NCI-H526 (cell line): Measurements from ENCODE around the gene KIAA0753.

Experiments
- DNase-seq, 2 experiments: peaks; one replicate each; lab custom pipeline; 2025; lab: John Stamatoyannopoulos, UW

The KIAA0753 gene

DNA sequence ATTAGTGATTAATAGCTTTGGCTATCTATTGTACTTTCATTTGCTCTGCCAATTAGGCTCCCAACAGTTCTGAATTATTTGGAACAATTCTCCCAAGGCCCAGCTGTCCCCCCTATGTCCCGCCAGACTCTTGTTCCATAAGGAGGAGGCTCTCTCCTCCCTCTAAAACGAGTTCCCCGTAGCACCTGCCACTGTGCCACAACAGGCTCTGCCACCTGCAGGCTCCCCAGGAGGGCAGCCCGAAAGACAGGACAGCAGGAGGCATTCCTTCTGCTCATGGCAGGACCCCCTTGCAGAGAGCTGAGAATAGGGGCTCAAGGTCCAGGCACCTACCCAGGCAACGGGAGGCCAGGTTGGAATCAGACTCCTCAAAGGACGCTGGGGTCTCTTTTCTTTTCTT lies 93.2 kb downstream of the KIAA0753 start:
- DNase-seq, result no peak

DNA sequence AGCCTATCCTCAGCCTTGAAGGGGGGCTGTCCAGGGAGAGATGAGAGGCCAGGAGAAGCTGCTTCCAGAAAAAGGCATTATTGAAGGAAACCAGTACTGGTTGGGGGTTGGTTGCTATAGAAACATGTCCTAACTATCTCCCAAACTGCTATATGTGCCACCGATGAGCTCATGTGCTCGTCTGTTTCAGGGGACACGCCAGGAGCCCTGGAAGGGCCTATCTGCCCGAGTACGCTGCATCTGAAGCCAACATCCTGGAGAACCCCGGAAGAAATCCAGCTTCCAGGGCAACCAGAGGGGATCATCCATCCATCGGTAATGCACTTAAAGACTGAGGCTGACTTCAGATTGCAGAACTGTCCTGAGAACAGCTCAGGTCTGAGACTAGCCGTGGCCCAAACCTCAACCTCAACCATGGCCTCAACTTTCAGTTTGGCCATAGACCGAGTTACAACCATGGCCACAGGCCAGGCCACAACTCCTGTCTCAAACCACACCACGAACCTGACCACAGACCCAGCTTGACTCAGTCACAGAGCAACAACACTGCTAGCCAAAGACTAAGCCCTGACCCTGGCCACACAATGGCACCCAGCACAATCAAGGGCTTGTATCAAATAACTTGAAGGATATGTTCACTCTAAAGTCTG lies 94.3 kb downstream of the KIAA0753 start:
- DNase-seq, result no peak

DNA sequence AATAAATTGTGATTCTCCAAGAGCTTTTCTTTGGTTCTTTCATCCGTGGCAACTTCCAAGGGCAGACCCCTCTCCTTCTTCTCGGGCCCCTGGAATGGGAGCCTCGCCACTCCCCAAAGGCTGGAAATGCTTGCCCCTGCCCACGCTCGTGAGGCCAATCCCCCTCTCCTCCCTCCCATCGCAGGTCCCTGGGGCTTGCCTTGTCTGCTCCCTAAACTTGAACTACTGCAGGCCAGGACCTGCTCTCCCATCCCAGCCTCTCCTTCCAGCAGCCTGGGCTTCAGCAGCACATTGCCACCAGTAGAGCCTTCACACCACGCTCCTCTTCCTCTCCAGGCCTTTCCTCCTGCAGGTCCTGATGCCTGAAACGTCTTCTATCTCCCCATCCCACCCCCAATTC lies 95.2 kb downstream of the KIAA0753 start:
- DNase-seq, result no peak

DNA sequence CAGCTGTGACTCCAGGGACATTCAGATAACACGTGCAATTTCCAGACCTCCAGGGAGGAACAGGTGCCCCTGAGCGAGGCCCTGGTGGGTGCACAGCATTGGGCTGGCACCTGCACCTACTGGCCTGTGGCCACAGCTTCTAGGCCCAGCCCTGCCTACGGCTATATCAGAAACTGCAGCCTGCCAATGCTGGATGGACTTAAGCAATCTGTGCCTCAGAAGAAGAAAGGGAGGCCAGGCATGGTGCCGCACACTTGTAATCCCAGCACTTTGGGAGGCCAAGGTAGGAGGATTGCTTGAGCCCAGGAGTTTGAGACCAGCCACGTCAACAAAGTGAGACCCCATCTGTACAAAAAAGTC lies 96.5 kb downstream of the KIAA0753 start:
- no peak for DNase-seq

DNA sequence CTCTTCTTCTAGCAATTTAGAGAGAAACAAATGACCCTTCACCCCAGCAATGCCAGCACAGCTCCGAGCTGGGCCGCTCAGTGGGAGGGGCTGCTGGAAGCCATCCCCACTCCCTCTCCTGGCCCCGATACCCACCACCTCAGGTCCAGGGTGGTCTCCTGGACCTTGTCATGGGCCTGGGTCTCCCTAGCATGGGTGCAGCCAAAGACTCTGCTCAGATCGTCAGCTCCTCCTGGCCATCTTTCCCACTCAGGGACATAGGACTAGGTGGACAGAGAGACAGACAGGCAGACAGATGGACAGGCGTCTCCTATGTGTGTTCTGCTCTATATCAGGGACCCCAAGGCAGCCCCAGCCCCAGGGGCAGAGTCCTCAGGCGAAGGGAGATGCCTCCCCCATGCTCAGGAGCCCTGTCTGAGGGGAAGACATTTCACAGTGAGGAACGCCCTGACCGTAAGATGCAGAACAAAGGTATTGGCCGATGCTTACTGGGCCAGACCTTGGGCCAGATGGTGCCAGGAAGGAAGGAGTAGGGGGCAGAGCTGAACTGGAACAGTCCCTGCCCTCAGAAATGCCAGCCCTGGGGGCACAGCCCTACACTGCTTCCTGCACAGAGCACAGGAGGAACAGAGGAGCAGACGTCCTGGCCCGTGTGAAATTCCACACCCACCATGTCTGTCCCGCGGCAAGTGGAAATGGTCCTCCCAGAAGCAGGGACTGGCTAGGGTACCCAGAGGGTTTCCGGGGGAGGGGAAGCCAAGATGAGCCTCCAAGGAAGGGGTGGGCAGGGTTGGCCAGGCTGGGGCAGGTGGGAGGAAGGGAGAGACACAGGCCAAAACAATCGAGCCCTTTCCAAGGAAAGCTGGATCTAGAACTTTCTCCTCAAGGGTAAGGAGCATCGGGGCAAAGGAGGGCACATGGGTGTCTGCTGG lies 97.2 kb downstream of the KIAA0753 start:
- no peak for DNase-seq

DNA sequence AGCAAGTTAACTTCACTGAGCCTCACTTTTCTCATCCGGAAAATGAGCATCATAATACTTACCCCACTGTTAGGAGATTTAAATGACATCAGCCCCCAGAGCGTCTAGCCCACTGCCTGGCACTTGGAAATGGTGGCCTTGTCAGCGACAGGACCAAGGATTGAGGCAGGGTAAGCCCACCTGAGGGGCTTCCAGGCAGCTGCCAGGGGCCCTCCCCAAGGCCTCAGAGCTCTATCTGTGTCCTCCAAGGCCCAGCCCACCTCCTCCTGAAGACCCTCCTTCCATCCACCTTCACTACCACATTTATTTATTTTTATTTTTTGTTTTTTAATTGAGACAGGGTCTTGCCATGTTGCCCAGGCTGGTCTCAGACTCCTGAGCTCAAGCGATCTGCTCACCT lies 97.9 kb downstream of the KIAA0753 start:
- DNase-seq, result no peak

DNA sequence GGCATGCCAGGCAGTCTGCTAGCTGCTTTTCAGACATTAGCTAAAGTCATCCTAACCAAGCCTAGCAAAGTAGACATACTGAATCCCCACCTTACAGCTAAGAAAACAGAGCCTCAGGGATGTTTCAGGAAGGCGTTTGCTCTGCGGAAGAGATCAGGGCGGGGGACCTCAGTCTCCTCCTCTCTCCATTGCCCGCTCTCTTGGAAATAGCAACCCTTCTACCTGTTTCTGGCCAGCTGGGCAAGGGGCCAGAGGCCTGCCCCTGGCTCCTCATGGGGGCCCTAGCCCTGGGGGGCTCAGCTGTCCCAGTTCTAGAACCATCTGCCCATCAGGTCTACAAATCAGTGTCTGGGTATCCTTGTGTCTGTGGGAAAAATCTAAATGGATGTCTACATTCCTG lies 98.6 kb downstream of the KIAA0753 start:
- DNase-seq, result no peak

DNA sequence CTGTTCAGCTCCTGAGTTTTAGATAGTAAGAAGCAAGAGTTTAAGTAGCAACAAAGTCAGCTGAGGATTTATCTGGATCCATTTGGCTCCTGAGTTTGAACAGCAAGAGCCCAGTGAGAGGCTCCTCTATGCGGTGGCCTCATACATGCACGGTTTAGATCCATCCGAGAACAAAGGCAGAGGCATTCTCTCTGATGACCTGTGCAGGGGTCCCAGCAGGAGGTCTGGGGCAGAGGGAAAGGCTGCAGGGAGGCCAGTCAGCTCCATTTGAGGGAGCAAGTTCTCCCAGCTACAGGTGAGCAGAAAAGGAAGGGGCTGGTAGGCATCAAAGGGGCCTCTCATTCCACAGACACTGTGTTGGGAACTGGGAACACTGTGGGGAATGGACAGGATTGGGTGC lies 100.6 kb downstream of the KIAA0753 start:
- no peak for DNase-seq

DNA sequence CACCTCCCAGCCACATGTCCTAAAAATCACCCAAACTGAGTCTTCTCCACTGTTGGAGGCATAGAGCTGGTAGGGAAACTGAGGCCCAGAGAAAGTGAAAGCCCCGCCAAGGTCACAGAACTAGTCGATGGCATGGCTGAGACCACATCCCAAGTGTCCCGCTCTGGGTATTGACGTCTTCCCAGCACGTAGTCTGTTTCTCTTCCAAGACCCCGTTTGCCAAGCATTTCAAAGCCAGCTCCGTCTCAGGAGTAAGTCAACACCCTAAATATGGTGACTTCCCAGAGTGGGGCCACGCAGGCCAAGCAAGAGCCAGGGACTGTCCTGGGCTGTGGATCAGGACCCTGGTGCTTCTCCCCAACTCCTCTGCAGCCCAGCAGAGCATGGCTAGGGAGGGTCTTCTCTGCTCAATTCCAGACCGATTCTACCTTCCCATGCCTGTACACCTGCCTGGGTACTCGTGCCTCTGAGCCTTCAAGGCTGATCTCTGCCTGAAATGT lies 103.9 kb downstream of the KIAA0753 start:
- no peak for DNase-seq

DNA sequence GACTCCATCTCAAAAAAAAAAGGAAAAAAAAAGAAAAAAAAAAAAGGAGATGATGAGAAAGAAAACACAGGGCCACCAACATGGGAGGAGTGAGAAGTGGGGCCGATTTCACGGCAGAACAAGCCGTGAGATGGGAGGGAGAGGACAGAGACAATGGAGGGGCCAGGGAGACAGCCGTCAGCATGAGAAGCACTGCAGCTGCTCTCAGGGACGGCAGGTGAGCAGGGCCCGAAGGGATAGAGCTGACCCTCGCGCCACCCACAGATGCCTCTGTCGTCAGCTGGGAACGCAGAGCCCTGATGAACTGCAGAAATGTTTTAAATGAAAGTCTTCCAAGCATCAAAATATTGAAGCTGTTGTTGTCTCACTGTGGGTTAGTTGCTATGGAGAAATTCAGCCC lies 104.5 kb downstream of the KIAA0753 start:
- DNase-seq, result no peak

DNA sequence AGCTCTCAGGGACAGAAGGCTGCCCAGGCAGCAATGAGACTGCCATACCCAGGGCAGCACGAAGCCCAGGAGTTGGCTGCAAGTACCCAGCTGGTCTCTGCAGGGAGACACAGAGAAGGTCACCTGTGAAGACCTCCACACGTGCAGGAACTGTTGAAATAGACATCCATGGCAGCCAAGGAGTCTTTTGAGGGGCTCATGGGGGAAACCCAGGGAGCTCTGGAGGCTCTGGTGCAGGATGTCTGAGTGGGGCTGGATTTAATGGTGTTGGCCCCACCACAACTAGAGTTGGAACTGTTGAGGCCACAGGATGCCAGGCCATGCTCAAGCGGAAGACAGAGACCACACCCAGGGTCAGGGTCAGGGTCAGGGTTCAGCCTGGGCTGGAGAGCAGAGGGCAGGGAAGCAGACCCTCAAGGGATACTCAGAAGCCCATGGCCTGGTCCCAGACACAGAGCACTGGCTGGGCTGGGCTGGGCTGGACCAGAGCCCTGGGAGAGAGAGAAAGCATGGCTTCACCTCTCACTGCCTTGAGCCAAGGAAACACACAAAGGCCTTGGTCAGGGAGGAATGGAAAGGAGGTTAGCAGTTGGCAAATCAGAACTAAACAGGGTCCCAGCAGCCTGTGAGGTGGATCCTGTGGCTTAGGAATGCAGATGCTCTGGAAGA lies 105.5 kb downstream of the KIAA0753 start:
- DNase-seq, result no peak

DNA sequence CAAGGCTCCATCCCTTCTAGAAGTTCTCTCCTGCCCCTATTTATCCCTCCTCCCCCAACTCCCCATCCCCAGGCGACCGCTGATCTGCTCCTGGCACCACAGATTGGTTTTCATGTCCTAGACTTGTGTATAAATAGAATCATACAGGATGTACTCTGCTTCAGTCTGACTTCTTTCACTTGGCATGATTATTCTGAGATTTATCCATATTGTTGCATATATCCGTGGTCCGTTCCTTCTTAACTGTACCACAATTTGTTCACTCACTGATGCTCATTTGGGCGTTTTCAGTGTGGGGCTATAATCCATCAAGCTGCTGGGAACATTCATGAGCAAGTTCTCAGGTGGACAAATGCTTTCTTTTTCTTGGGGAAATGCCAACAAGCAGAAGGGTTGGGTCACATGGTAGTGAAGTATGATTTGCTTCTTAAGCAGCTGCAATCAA lies 108.0 kb downstream of the KIAA0753 start:
- DNase-seq, result no peak

DNA sequence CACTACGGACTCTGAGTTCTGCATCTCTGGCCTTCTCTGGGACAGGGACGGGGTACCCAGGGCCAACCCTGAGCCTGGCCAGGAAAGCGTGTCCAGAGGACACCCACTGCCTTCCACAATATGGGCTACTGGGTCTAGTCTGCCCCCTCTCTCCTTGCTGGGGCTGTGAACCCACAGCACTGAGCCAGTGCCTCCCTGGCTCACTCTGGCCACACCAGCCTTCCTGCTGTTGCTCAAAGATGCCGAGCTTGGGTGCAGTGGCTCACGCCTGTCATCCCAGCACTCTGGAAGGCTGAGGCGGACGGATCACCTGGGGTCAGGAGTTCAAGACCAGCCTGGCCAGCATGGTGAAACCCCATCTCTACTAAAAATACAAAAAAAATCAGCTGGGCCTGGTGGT lies 108.9 kb downstream of the KIAA0753 start:
- DNase-seq, result no peak

DNA sequence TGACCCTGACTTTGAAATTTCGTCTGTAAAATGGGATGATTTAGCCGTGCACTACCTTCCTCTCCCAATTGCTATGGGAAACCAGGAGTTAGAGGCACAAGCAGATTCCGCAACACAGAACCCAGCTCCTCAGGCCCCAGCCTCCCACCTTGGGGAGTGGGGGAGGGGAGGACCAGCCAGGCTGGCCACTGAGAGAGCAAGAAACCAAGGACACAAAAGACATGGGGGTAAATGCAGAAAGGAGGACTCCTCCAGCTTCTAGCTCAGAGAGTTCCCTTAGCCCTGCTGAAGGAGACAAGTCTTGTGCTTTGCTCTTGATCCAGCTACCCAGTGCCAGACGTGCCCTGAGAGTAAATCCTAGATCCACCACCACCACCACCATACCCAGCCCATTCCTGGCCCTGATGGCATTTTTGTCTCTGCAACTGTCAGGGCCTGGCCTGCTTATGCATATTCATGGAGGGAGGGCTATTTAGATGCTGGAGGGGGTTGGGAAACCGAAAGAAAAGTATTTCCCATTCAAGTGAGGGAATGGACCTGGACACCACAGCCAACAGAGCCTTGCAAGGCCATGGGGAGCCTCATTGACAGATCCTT lies 110.1 kb downstream of the KIAA0753 start:
- DNase-seq, result no peak

DNA sequence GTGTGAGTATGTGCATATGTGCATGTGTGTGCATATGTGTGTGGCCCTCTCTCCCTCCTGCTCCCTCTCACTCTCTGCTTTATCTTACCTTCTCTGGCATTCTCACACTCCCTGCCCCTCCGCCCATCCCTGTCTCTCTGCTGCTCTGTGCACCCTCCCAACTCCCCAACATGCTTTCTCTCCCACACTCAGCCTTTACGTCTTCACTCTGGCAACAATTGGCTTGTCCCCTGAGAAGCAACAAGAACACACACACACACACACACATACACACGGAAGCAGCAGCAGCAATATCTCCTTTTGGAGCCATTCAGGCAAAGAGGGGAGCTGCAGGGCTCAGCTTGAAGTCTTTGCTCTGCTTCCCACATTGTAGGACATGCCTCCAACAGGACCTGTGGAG lies 112.0 kb downstream of the KIAA0753 start:
- DNase-seq, result no peak
